HUES48 (cell line): ENCODE measurements around the gene KCNA2.

Experiments used
- H3K27ac ChIP-seq: one replicate; pipeline ENCODE4 v1.7.0; 2013; ENCODE audit warnings: low read depth, low read length, inconsistent platforms
- H3K27me3 ChIP-seq: 2 replicates; pipeline ENCODE4 v1.6.1; 2013; ENCODE audit warnings: mild to moderate bottlenecking, low read length; ENCODE audit not compliant: control insufficient read depth, insufficient read depth
- H3K36me3 ChIP-seq: 2 replicates; pipeline ENCODE4 v1.6.1; 2013; ENCODE audit warnings: low read length; ENCODE audit not compliant: control insufficient read depth, insufficient read depth
- H3K4me1 ChIP-seq: 2 replicates; pipeline ENCODE4 v1.6.1; 2013; ENCODE audit warnings: mild to moderate bottlenecking, low read length; ENCODE audit not compliant: control insufficient read depth, insufficient read depth
- H3K4me3 ChIP-seq: 2 replicates; pipeline ENCODE4 v1.5.1; 2013; ENCODE audit warnings: mild to moderate bottlenecking, low read depth, low read length
- H3K9ac ChIP-seq: 2 replicates; pipeline ENCODE4 v1.6.1; 2013; ENCODE audit warnings: mild to moderate bottlenecking, low read depth, low read length, moderate library complexity
- H3K9me3 ChIP-seq: 2 replicates; pipeline ENCODE4 v1.6.1; 2013; ENCODE audit warnings: low read length; ENCODE audit not compliant: control insufficient read depth, insufficient read depth

Gene KCNA2

DNA sequence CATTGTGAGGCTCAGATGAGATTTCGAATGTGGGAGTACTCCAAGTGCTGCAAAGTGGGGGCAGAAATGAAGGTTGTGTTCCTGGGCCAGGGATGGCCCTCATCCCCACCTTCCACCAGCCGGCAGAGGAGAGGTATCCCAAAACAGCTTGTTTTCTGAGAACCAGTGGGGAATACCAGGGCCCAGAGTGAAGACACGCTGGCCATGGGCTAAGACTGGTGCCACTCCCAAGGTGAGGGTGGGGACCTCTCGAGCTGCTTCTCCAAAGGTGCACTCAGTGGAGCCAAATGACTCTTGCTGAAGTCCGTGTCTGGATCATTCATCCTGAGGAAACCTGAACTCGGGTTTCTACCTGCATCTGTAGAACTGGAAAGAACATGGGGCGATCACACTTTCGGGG lies 22.1 kb downstream of the KCNA2 start:
- H3K36me3 ChIP-seq, result no peaks in the 10 kb centered on the region
- H3K27me3 ChIP-seq, result peaks cover 55% of the 10 kb centered on the region
- no peaks in the 10 kb centered on the region for H3K9me3 ChIP-seq
- no peak overlapping the region for H3K9ac ChIP-seq
- no peak overlapping the region for H3K27ac ChIP-seq
- no peaks in the 10 kb centered on the region for H3K4me1 ChIP-seq
- no peak overlapping the region for H3K4me3 ChIP-seq

DNA sequence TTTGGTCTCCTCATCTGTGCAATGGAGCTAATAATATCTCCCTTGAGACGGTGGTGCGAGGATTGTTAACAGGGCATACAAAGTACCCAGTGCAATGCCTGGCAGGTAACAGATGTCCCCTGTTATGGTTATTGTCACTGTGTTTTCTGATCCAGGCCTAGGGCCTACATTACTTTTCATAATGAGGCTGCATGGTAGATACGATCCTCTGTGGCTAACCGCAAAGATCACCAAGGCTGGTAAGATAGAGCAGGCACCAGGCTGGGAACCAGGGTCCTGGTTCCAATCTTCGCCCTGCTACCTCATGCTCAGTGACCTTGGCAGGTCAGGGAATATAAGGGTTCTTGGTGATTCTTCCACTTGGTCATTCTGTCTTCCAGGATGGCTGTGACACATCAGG lies 22.7 kb downstream of the KCNA2 start:
- Histone ChIP-seq H3K4me1 (no peaks in the 10 kb centered on the region), H3K27me3 (peaks cover 55% of the 10 kb centered on the region), H3K9me3 (no peaks in the 10 kb centered on the region), H3K27ac (no peak overlapping the region), H3K36me3 (no peaks in the 10 kb centered on the region), H3K4me3 (no peak overlapping the region), H3K9ac (no peak overlapping the region)

DNA sequence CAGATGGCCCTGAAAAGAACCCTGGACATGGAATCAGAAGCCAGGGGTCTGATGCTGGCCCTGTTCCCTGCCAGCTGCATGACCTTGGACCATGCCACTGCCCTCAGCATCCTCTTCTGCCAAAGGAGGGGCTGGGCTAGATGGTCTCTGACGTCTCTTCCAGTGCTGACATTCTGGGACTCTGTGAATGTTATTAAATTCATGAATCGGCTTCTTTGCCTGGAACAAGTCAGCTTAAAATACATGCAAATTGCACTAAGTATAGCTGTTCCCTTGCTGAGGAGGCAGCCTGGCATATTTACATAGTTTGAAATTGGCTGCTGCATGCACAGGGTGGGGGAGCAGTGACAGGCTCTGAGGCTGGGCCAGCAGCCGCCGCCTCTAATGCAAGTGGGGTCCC lies 23.8 kb downstream of the KCNA2 start:
- H3K27me3 ChIP-seq, result peaks cover 58% of the 10 kb centered on the region

DNA sequence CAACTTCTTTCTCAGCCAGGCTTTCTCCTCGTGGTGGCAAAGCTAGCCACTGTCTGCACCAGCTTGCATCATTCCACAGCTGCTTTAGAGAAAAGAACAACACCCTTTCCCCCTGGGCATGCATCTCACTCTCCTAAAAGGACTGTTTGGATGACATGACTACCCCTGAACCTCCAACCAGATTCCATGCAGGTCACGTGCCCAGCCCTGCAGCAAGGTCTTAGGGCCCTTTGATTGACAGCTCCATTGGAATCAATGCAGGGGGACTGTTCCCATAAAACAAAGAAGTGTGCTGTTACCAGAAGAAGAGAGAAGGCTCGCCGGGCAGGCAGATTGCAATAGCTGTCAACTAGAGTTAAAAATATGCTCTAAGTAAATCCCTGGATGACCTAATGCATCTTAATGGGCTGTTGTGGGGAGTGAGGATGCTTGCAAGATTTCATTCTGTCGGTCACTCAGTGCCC lies 24.4 kb downstream of the KCNA2 start:
- Histone ChIP-seq H3K9me3 (no peaks in the 10 kb centered on the region), H3K4me3 (no peak overlapping the region), H3K9ac (no peak overlapping the region), H3K27ac (no peak overlapping the region), H3K27me3 (peaks cover 58% of the 10 kb centered on the region), H3K36me3 (no peaks in the 10 kb centered on the region), H3K4me1 (no peaks in the 10 kb centered on the region)

More for the DNA sequence above, 23.8 kb downstream of the KCNA2 start:
- Histone ChIP-seq H3K4me1 (no peaks in the 10 kb centered on the region), H3K36me3 (no peaks in the 10 kb centered on the region), H3K9ac (no peak overlapping the region), H3K27ac (no peak overlapping the region), H3K9me3 (no peaks in the 10 kb centered on the region), H3K4me3 (no peak overlapping the region)

DNA sequence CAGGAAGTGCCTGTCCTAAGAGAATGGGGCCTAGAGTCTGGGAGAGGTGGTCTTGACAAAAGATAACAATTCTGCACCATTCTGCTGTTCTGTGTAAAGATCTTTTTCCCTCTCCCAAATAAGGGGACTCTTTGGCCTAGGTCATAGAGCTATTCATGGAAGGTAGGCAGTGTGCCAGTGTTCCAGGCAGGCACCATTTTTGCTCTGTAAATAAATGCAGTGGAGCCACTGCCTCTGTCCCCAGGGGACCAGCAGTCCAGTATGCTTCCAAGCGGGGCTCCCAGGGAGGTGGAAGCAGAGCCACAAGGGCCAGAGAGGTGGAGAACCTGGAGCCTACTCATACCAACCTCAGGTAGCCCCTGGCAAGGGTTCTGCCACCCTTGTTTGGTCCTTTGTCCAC lies 25.9 kb downstream of the KCNA2 start:
- Histone ChIP-seq H3K9me3 (no peaks in the 10 kb centered on the region), H3K9ac (no peak overlapping the region), H3K36me3 (no peaks in the 10 kb centered on the region), H3K4me1 (no peaks in the 10 kb centered on the region), H3K27ac (no peak overlapping the region), H3K27me3 (peaks cover 70% of the 10 kb centered on the region), H3K4me3 (no peak overlapping the region)

DNA sequence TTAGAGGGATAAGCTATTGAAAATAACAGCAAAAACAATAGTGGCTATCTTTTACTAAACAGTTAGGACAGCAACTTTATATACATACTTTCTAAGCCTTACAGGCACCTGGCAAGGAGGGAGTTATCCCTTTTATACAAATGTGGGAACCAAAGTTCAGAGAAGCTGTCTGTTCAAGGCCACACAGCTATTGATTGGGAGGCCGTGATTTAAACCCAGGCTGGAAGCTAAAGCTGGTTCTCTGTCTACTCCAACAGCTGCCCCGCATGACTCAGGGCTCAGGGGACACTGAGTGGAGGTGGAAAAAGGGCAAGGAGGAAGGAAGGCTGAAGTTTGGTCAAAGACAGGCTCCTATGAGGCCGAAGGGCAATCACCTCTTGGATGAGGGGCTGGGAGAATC lies 26.7 kb downstream of the KCNA2 start:
- no peak overlapping the region for H3K27ac ChIP-seq
- H3K9ac ChIP-seq, result no peak overlapping the region
- H3K4me1 ChIP-seq, result no peaks in the 10 kb centered on the region
- H3K9me3 ChIP-seq, result no peaks in the 10 kb centered on the region
- no peak overlapping the region for H3K4me3 ChIP-seq
- no peaks in the 10 kb centered on the region for H3K36me3 ChIP-seq
- H3K27me3 ChIP-seq, result peaks cover 78% of the 10 kb centered on the region

DNA sequence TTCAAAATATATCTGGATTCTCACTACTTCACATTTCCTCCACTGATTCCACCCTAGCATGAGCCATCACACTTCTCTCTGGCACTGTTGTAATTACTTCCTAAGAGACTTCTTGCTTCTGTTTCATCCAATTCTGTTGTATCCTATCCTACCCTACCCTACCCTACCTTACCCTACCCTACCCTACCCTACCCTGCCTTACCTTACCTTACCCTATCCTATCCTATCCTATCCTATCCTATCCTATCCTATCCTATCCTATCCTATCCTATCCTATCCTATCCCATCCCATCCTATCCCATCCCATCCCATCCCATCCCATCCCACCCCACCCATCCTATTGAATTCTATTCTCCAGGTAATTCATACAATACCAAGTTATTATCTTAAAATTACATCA lies 29.7 kb downstream of the KCNA2 start:
- H3K36me3 ChIP-seq, result no peaks in the 10 kb centered on the region
- H3K9me3 ChIP-seq, result no peaks in the 10 kb centered on the region
- H3K4me1 ChIP-seq, result no peaks in the 10 kb centered on the region
- no peak overlapping the region for H3K27ac ChIP-seq
- H3K9ac ChIP-seq, result no peak overlapping the region
- H3K27me3 ChIP-seq, result peaks cover 95% of the 10 kb centered on the region
- H3K4me3 ChIP-seq, result no peak overlapping the region

DNA sequence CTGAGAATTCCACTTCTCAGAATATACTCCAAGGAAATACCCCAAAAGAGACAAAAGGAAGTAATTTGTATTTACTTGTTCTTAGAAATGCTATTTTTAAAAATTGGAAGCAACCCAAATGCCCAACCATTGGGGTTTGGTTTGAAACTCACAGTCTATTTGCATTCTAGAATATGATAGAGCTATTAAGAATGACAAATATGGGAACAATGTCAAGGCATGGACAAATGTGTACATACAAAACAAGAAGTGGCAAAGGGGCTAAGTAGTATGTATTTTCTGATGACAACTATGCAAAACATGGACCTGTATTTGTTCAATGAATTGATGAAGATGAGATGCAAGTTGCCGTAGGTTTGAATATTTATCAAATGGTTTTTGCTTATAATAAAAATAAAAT lies 32.8 kb downstream of the KCNA2 start:
- Histone ChIP-seq H3K27ac (no peak overlapping the region), H3K4me3 (no peak overlapping the region)

DNA sequence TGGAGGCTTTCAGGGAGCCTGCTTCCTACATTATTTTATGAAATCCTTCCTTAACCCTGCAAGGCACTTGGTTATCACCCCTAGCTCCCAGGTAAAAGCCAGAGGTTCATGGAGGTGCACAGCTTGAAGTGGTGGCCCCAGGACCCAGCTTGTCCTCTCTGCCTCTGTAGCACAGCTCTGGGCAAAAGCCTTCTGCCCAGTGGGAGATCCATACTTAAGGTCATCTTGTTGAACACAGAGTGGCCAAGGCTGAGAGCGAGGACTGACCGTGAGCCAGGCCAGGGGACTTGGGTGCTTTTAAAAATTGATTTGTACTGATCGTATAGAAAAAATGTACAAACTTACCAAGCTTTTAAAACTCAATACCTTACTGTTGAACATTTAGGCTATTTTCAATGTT lies 33.4 kb downstream of the KCNA2 start:
- Histone ChIP-seq H3K27ac (no peak overlapping the region), H3K9ac (no peak overlapping the region), H3K36me3 (no peaks in the 10 kb centered on the region), H3K4me1 (no peaks in the 10 kb centered on the region), H3K4me3 (no peak overlapping the region), H3K9me3 (no peaks in the 10 kb centered on the region), H3K27me3 (peaks cover 79% of the 10 kb centered on the region)

More for the DNA sequence above, 32.8 kb downstream of the KCNA2 start:
- no peaks in the 10 kb centered on the region for H3K36me3 ChIP-seq
- H3K9ac ChIP-seq, result no peak overlapping the region
- H3K9me3 ChIP-seq, result no peaks in the 10 kb centered on the region
- peaks cover 85% of the 10 kb centered on the region for H3K27me3 ChIP-seq
- H3K4me1 ChIP-seq, result no peaks in the 10 kb centered on the region

DNA sequence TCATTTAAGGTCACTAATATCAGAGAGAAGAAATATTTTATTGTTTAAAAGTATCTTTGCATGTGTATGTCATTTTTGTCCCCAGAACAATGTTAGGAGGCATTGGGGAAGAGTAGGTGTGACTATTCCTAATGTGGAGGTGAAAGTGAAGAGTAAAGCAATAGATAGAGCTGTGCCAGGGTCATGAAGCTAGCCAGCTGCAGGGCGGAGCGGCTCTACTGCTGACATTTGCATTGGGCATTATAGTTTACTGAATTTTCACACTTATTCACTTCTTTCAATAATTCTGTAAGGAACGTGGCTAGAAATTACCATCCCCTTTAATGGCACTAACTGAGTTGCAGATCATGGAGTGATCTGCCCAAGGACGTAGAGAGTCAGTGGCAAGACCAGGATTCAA lies 35.3 kb downstream of the KCNA2 start:
- H3K9me3 ChIP-seq, result no peaks in the 10 kb centered on the region
- H3K4me1 ChIP-seq, result no peaks in the 10 kb centered on the region
- H3K27ac ChIP-seq, result no peak overlapping the region
- H3K4me3 ChIP-seq, result no peak overlapping the region
- H3K27me3 ChIP-seq, result peaks cover 61% of the 10 kb centered on the region
- no peak overlapping the region for H3K9ac ChIP-seq
- H3K36me3 ChIP-seq, result no peaks in the 10 kb centered on the region

DNA sequence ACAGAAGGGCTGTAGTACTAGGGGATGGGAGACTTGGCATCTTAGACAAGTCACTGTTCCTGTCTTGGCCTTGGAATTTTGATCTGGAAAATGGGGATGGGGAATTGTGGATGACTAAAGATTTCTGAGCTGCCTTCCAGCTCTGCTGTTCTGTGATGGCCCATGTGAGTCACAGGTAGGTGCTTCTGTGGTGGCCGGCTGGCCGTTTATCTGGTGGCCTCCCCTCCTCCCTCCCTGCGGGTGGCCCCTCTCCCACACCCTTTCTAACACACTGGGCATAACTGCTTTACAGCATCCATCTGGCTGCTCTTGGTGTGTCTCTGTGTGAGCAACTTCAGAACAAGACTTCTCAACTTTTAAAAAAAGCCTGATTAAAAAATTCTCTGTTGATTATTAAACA lies 35.9 kb downstream of the KCNA2 start:
- no peaks in the 10 kb centered on the region for H3K36me3 ChIP-seq
- no peak overlapping the region for H3K27ac ChIP-seq
- H3K9me3 ChIP-seq, result no peaks in the 10 kb centered on the region
- H3K4me1 ChIP-seq, result no peaks in the 10 kb centered on the region
- H3K9ac ChIP-seq, result no peak overlapping the region
- peaks cover 55% of the 10 kb centered on the region for H3K27me3 ChIP-seq
- no peak overlapping the region for H3K4me3 ChIP-seq

DNA sequence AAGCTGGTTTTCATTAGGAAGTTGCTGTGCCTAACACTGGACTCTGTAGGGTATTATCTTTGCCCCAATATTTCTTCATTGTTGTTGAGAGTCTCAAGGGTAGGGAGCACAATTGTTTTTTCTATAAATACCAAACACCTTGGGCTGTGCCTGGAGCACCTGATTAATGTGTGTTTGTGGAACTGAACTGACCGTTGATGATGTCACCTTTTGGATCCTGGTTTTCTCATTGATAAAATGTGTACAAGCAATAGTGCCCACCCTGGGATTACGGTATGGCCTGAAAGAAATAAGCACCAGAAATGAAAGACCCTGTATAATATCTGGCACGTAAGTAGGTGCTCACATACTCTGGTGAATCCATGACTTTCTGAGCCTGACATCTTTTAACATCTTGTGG lies 39.3 kb downstream of the KCNA2 start:
- H3K9ac ChIP-seq, result no peak overlapping the region
- no peaks in the 10 kb centered on the region for H3K4me1 ChIP-seq
- H3K9me3 ChIP-seq, result no peaks in the 10 kb centered on the region
- no peak overlapping the region for H3K4me3 ChIP-seq
- H3K27me3 ChIP-seq, result peaks cover 28% of the 10 kb centered on the region
- H3K27ac ChIP-seq, result no peak overlapping the region
- H3K36me3 ChIP-seq, result no peaks in the 10 kb centered on the region
